ENCODE data around the gene VN1R5.
"Not testable (repeated sequence)": the region's sequence is repeated elsewhere in the genome, so short reads cannot be mapped to it uniquely, and the experiment has no call there.

The VN1R5 gene

GRCh38 chr1:247255772-247256171, at the start of gene VN1R5:
VN1R5 (plus strand) TSS chr1:247256072.
- DNase-seq (ENCODE audit: low read depth, low spot score): not testable (repeated sequence)

- DNase-seq (ENCODE audit: low read depth, low spot score): no peak
Measured at GRCh38 chr1:247209396-247209795, 46.5 kb upstream of the VN1R5 start.

DNA sequence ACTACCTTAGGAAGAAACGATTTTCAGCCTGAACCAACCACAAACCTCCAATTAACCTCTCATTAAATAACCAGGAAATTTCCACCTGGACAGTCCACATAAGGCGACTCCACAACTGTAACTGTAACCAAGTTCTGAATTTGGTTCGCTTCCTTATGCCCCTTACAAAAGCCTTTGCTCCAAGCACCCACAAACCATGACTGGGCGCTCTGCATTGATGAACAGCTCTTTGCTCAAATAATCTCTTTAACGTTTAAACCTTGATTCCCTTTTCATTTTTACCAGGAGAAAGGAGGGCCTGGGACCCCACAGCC, 45.9 kb upstream of the VN1R5 start:
- no peak for DNase-seq (ENCODE audit: low read depth, low spot score)

- peak; percentile 70 for DNase-seq (ENCODE audit: low read depth, low spot score)
Measured at GRCh38 chr1:247210376-247211117, 45.3 kb upstream of the VN1R5 start.

- DNase-seq (ENCODE audit: low read depth, low spot score): no peak
Measured at GRCh38 chr1:247211339-247211738, 44.5 kb upstream of the VN1R5 start.

DNA sequence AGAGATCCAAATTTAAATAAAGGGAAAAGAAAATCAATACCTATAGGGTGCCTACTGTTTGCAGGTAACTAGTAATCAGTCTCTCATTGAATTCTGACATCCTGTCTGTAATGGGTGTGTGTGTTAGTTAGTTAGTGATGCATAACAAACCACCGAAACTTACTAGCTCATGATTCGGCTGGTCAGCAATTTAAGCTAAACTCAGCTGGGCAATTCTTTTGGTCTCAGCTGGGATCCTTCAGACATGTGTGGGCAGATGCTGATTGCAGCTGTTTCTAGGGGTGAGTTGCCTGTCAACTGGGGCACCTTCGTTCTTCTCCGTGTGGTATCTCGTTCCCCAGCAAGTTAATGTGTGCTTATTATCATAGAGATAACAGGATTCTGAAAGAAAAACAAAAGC, 43.9 kb upstream of the VN1R5 start:
- DNase-seq (ENCODE audit: low read depth, low spot score): no peak

GRCh38 chr1:247212627-247213617, 43.0 kb upstream of the VN1R5 start:
- no peak for DNase-seq (ENCODE audit: low read depth, low spot score)

- DNase-seq (ENCODE audit: low read depth, low spot score): no peak
Measured at GRCh38 chr1:247216261-247216660, 39.6 kb upstream of the VN1R5 start.

- DNase-seq (ENCODE audit: low read depth, low spot score): no peak
Measured at GRCh38 chr1:247218121-247218651, 37.7 kb upstream of the VN1R5 start.

GRCh38 chr1:247220280-247220679, 35.6 kb upstream of the VN1R5 start:
- not testable (repeated sequence) for DNase-seq (ENCODE audit: low read depth, low spot score)

GRCh38 chr1:247222840-247223239, 33.0 kb upstream of the VN1R5 start:
- DNase-seq (ENCODE audit: low read depth, low spot score): no peak

- no peak for DNase-seq (ENCODE audit: low read depth, low spot score)
Measured at GRCh38 chr1:247224822-247225221, 31.1 kb upstream of the VN1R5 start.

DNA sequence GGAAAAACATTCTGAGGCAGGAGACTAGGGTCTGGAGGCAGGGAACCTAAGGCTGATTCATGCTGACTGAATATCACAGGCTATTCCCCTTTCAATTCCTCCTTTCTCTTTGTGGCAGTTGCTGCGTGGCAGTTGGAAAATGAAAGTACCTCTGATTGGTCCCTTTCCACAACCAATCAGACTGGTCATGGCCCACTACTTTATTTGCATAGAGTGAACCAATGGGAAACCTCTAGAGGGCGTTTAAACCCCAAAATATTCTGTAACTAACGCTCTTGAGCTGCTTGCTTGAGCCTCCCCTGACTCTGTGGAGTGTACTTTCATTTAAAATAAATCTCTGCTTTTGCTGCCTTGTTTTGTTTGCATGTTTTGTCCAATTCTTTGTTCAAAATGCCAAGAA, 27.7 kb upstream of the VN1R5 start:
- no peak for DNase-seq (ENCODE audit: low read depth, low spot score)

DNA sequence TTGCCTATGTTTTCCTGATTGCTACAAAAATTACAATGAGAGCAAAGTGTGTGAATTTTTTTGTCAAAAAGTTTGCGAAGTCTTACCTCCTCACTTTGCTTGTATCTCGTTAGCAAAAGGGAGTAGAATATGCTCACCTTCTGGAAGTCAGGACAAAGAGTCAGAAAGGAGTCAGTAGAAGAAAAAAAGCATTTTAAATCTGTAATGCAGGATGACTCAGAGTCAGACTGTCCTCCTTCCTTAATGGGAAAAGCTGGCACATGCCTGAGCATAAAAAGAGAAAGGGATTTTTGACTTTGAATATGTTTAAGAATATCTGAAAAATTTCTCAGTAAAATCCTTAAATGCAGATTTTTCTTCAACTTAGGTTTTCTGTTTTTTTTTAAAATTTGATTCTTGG, 14.2 kb upstream of the VN1R5 start:
- DNase-seq (ENCODE audit: low read depth, low spot score): no peak

GRCh38 chr1:247243524-247244137, 12.2 kb upstream of the VN1R5 start:
- no peak for DNase-seq (ENCODE audit: low read depth, low spot score)

DNA sequence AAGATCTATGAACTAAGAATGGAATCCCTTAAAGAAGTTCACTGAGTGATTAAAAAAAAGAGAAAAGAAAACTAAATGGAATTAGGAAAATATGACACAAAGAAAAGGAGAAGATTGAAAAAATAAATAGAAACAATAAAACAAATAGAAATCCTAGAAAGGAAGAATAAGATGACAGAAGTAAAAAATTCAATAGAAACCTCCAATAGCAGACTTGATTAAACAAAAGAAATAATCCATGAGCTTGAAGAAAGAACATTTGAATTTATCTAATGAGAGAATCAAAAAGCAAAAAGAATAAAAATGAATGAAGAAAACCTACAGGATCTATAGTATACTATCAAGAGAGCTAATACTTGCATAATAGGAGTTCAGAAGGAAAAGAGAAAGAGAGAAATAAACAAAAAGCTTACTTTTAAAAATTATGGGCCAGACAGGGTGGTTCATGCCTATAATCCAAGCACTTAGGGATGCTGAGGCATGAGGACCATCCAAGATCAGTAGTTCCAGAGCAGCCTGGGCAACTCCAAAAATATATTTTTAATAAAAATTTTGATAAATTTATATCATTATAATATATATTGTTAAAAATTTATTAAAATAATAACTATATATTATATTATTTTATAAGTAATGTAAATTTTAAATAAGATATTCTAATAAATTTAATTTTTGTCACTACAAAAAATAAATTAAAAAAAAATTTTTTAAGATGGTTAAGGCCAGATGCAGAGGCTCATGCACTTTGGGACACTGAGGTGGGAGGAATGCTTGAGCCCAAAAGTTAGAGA, 9.4 kb upstream of the VN1R5 start:
- no peak for DNase-seq (ENCODE audit: low read depth, low spot score)

DNA sequence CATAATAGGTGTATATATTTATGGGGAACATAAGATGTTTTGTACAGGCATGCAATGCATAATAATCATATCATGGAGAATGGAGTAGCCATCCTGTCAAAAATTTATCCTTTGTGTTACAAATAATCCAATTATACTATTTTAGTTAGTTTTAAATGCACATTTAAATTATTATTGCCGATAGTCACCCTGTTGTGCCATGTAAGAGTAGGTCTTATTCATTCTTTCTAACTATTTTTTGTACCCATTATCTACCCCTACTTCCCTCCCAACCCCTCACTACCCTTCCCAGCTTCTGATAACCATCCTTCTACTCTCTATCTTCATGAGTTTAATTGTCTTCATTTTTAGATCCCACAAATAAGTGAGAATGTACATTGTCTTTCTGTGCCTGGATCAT, 8.3 kb upstream of the VN1R5 start:
- DNase-seq (ENCODE audit: low read depth, low spot score): no peak

- no peak for DNase-seq (ENCODE audit: low read depth, low spot score)
Measured at GRCh38 chr1:247266053-247266452, 10.2 kb downstream of the VN1R5 start.

DNA sequence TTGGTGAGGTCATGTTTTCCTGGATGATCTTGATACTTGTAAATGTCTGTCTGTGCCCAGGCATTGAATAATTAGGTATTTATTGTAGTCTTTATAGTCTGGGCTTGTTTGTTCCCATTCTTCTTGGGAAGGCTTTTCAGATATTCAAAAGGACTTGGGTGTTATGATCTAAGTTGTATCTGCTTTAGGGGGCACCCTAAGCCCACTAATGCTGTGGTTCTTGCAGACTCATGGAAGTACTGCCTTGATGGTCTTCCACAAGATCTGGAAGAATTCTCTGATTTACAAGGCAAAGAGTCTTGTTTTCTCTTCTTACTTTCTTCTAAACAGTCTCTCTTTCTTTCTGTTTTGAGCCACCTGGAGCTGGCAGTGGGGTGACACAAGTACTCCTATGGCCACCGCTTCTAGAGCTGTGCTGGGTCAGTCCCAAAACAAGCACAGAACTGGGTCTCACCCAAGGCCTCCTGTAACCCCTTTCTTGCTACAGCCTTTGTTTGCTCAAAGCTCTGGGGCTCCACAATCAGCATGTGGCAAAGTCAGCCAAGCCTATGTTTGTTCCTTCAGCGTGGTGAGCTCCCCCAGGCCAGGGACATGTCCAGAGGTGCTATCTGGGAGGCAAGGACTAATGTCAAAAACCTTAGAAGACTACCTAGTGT, 12.6 kb downstream of the VN1R5 start:
- no peak for DNase-seq (ENCODE audit: low read depth, low spot score)

DNA sequence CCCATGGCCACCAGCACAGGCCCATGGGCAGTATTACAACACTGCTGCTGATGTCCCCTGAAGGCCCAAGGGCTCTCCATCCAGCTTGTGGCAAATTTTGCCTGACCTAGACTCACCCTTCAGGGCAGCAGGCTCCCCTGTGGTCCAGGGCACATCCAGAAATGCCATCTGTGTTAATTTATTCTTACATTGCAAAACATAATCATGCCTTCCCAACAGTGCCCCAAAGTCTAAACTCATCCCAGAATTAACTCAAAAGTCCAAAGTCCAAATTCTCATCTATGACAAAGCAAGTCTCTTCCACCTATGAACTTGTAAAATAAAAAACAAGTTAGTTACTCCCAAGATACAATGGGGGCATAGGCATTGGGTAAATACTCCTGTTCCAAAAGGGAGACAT, 13.3 kb downstream of the VN1R5 start:
- no peak for DNase-seq (ENCODE audit: low read depth, low spot score)

- DNase-seq (ENCODE audit: low read depth, low spot score): no peak
Measured at GRCh38 chr1:247270003-247270402, 14.1 kb downstream of the VN1R5 start.
